ENCODE data around the gene VSTM5.
"Not testable (repeated sequence)": the region's sequence is repeated elsewhere in the genome, so short reads cannot be mapped to it uniquely, and the experiment has no call there.

Gene VSTM5

DNA sequence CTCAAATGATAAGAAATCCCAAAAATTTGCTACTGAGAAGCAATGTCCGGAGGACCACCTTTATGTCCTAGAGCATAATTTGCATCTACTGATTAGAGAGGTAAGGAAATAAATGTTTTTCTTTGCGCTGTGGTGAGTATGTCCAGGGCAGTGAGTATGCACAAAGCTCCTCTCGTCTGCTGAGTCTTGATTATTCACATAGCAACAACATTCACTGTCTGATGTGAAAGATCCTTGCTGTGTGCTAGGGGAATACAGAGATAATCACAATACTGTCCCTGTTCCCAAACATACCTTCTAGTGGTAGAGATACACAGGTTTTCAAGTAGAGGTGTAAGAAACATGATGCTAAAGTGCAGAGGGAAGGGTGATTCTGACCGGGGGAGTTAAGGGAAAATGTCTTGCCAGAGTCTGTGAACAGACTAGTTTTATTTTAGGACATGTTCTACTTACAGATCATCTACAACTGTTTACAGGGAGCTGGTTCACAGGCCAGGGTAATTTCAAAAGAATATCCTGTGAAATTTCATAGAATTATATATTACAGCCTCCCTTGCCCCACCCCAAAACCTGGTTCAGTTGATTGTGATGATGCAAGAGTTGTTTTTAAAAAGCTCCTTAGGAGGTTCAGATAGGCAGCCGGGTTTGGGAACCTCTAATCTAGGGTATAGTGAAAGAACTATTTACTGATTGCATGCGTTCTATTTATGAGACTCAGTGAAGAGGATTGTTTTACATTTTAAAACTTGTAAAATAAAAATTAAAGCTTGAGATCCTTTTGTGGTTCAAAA is 53.8 kb downstream of the VSTM5 start:
- no peak for DNase-seq (ENCODE audit: low read depth, low spot score)

DNA sequence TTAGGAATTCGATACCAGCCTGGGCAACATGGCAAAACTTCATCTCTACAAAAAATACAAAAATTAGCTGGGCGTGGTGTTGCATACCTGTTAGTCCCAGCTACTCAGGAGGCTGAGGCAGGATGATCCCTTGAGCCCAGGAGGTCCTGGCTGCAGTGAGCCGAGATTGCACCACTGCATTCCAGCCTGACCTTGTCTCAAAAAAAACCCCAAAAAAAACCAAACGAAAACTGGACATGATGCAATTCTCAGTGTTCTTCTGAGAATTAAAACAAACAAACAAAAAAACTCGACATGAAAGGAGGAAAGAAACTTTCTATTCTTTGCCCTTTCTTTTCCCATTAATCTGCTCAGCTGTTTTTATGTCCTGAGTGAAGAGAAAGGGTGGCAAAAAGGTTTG is 58.9 kb downstream of the VSTM5 start:
- DNase-seq (ENCODE audit: low read depth, low spot score) = no peak

DNA sequence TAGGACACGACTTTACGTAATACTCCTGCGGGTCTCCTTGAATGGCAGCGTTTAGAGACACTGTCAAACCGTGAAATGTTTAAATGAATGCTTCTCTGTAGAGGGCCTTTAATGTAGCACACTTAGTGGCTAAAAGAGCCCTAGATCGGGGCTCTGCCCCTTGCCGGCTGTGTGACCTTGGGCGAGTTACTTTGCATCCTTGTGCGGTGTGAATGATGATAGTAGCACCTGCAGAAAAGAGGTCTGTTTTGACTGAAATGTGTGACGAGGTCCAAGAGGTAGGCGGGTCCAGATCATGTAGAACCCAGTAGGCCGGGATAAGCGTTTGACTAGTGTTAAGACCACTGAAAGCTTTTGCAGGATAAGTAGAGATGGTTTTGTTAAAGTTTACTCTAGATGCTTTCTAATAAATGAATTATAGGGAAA is 65.5 kb downstream of the VSTM5 start:
- no peak for DNase-seq (ENCODE audit: low read depth, low spot score)

DNA sequence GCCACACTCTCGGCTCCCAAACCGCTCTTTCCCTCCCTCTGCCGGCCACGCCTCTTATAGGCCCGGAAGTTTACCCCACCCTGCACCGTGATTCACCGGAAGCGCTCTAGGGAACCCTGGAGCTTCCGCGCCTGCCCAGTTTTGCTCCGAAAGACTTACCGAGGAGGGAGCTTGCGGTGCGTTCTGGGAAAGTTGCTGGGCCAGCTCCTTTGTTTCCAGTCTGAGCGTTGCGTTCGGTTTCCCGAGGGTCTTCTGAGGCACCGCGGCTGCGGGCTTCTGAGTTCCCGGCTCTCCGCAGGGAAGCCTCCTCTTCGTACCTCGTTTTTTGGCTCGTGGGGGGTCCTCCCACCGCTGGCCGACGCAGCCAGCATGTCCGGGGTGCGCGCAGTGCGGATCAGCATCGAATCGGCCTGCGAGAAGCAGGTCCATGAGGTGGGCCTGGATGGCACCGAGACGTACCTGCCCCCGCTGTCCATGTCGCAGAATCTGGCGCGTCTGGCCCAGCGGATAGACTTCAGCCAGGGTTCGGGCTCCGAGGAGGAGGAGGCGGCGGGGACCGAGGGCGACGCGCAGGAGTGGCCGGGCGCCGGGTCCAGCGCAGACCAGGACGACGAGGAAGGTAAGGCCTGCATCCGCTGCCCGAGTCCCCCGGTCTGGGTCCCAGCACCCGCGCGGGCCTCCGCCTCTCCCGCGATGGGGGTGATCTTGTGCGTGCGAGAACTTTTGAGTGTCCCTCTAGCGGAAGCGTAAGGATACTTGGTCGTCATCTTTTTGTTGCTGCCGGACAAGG is 66.1 kb downstream of the VSTM5 start, which contains the start of gene MED17:
Gene MED17 (plus strand): TSS at position 138 of the 790 bp plus-strand sequence. CDS start 232 bp downstream, at position 370.
- DNase-seq (ENCODE audit: low read depth, low spot score) = peak; percentile 97

DNA sequence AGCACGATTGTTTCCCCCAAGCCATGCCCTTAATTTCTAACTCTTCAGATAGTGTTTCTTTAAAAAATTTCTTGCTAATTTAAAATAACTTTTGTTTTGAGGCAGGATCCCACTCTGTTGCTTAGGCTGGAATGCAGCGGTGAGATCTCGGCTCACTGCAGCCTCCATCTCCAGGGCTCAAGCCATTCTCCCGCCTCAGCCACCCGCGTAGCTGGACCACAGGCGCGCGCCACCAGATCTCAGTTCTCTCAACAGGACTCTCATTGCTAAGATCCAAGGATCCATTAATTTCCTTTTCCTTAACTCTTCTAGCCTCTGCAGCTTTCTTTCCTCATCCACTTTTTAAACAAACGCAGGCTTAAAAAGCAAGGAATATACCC is 66.7 kb downstream of the VSTM5 start:
- no peak for DNase-seq (ENCODE audit: low read depth, low spot score)

DNA sequence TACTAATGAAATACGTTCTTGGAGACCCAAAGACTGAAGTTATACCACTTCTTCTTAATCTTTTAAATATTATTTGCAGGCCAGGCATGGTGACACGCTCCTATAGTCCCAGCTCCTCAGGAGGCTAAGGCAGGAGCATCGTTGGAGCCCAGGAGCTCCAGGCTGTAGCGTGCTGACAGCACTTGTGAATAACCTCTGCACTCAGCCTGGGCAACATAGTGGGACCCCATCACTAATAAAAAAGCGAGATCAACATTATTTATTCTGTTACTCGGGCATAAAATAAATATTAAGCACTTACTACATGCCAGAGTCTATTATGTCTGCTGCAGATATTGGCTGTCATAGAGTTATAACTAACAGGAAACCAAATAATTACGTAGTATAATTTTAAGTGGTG is 67.1 kb downstream of the VSTM5 start:
- no peak for DNase-seq (ENCODE audit: low read depth, low spot score)

DNA sequence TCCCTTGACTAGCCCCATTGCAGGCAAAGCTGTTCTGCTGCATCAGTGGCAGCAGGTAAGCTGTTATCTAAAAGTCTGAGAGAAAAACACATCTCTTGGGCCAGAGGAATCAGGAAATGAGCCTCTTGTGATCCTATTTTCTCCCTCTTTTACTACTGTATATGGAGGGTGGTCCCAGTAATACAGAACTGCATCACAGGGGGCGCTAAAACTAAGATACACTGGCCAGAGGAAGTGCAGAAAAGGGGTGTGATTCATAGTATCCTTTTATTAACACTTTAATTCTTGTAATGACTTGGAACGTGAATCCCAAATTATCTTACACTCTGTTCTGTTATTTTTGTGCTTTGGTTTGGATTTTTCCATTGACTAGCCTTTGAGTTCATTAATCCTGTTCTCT is 75.1 kb downstream of the VSTM5 start:
- no peak for DNase-seq (ENCODE audit: low read depth, low spot score)

DNA sequence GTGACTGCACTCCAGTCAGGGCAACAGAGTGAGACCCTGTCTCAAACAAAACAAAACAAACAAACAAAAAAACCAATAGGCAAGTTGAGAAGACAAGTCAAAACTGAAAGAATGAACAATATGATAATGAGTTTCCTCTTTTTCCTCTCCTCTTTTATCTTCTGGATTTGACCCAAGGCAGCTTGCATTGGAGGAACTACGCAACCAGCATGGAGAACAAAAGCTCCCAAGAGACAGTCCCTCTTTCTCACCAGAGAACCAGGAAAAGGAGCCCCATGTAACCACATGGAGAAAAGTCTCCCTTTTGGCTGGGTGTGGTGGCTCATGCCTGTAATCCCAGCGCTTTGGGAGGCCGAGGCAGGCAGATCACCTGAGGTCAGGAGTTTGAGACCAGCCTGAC is 75.9 kb downstream of the VSTM5 start:
- DNase-seq (ENCODE audit: low read depth, low spot score) = not testable (repeated sequence)

DNA sequence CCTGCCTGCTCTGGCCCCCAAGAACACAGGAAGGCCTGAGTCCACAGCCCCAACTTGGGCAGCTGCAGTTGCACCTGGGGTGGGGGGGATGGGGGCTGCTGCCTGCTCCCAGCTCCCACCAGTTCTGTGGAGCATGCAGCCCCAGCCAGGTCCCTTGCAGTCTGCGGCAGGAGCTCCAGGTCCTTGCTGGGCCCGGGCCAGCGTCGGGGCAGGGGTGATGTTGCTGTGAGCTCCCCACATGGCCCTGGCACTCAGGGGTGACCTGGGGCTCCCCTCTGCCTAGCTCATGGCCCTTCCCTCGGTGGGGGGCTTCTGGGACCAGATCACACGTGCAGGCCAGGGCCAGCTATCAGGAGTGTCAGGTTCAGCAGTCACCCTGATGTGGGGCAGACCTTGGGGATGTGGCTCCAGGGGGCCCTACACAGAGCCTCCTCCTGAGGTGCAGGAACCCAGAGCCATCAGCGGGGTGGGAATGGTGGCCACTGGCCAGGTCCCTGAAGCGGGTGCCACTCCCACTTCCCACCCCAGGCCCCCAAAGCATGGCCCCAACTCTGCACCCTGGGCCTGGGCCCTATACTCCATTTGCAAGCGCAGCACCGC is 76.7 kb downstream of the VSTM5 start:
- DNase-seq (ENCODE audit: low read depth, low spot score) = no peak

DNA sequence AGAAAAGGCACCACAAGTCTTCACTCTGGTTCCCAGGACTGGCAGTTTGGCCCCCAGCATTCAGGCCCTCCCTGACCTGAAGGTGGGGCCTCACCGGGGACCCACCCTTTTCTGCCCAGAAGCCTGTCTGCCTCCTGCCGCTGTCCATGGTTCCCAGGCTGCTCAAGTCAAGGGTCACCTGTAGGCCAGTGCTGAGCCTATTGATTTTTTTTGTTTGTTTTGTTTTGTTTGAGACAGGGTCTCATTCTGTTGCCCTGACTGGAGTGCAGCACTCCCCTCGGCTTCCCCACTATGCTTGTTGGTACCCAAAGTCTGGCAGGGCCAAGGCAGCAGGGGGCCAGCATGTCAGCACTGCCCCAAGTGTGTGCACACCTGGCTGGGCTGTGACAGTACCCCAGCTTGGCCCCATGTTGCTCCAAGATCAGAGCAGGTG is 77.4 kb downstream of the VSTM5 start:
- no peak for DNase-seq (ENCODE audit: low read depth, low spot score)

DNA sequence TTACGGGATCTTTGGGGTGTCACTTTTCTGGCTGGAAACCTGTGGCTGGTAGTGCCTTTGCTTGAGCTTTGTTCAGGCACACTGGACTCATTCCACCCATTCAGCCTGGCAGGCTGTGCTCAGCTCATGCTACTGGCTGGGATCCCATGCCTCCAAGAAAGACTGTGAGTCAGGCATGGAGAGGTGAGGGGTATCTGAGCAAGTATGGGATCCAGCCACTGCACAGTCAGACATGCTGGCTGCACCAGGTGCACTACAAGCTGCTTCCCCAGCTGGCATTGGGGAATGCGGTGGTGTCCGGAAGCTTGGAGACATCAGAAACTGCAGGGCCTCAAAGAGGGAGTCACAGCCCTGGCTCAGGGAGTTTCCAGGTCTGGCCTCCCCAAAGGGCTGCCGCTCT is 78.3 kb downstream of the VSTM5 start:
- no peak for DNase-seq (ENCODE audit: low read depth, low spot score)

DNA sequence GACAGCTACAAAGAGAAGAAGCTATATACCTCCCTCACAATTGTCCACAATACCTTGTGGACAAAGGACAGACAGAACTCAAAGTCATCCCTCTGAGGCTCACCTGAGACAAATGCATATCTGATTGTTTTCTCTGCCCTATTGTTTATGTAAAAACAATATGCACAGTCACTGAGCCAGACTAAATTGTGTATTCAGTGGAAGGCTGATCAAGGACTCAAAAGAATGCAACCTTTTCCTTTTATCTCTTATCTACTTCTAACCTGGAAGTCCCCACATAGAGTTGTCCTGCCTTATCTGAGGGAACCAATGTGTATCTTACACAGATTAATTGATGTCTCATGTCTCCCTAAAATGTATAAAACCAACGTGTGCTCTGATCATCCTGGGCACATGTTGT is 80.3 kb downstream of the VSTM5 start:
- DNase-seq (ENCODE audit: low read depth, low spot score) = no peak

All from astrocyte of the hippocampus (primary cell).